ENCODE data around the gene MKRN2OS. TPM values are rescaled to one million over a fixed set of nuclear protein-coding genes. Genes with fewer than 3 reads are reported as not detected.
A peak's percentile ranks its signal among the peaks of the same experiment; 100 is the strongest.

MKRN2OS gene
- total RNA-seq, 1 donor from 2014 or later = not detected

GRCh38 chr3:12559520-12559919, 14.2 kb upstream of the MKRN2OS start:
- Mint-ChIP-seq H3K9me3 (ENCODE audit: low read depth) (no peaks in the 10 kb centered on the region), H3K4me3 (ENCODE audit: unreplicated experiment) (peak overlapping the region; percentile 20), H3K27ac (ENCODE audit: unreplicated experiment) (peak overlapping the region; percentile 49), H3K4me1 (ENCODE audit: low read depth) (peaks cover 72% of the 10 kb centered on the region), H3K27me3 (ENCODE audit: low read depth) (no peaks in the 10 kb centered on the region), H3K36me3 (ENCODE audit: low read depth) (no peaks in the 10 kb centered on the region)
- DNase-seq (ENCODE audit: low spot score) = no peak
- no peak for TF ChIP-seq CTCF (IDR thresholded peaks at IDR 0.05)

- H3K9me3 Mint-ChIP-seq (ENCODE audit: low read depth) = no peaks in the 10 kb centered on the region
- no peaks in the 10 kb centered on the region for H3K27me3 Mint-ChIP-seq (ENCODE audit: low read depth)
- no peaks in the 10 kb centered on the region for H3K36me3 Mint-ChIP-seq (ENCODE audit: low read depth)
- DNase-seq (ENCODE audit: low spot score) = no peak
- H3K4me3 Mint-ChIP-seq (ENCODE audit: unreplicated experiment) = peak overlapping the region; percentile 96
- no peak for TF ChIP-seq CTCF (IDR thresholded peaks at IDR 0.05)
- H3K27ac Mint-ChIP-seq (ENCODE audit: unreplicated experiment) = peak overlapping the region; percentile 91
- H3K4me1 Mint-ChIP-seq (ENCODE audit: low read depth) = peaks cover 66% of the 10 kb centered on the region
Measured at GRCh38 chr3:12558706-12559105, 13.4 kb upstream of the MKRN2OS start.

GRCh38 chr3:12557473-12558100, 12.3 kb upstream of the MKRN2OS start:
- no peak for DNase-seq (ENCODE audit: low spot score)
- Mint-ChIP-seq H3K4me1 (ENCODE audit: low read depth) (peaks cover 56% of the 10 kb centered on the region), H3K36me3 (ENCODE audit: low read depth) (no peaks in the 10 kb centered on the region), H3K27me3 (ENCODE audit: low read depth) (no peaks in the 10 kb centered on the region), H3K27ac (ENCODE audit: unreplicated experiment) (peak overlapping the region; percentile 91), H3K4me3 (ENCODE audit: unreplicated experiment) (peak overlapping the region; percentile 96), H3K9me3 (ENCODE audit: low read depth) (no peaks in the 10 kb centered on the region)
- TF ChIP-seq CTCF (IDR thresholded peaks at IDR 0.05) = no peak

GRCh38 chr3:12556690-12557472, 11.6 kb upstream of the MKRN2OS start, which contains the start of gene MKRN2:
TSS of gene MKRN2 (plus strand) at chr3:12557087. CDS start at chr3:12557151, 64 bp downstream.
- Mint-ChIP-seq H3K9me3 (ENCODE audit: low read depth) (no peaks in the 10 kb centered on the region), H3K4me1 (ENCODE audit: low read depth) (peaks cover 50% of the 10 kb centered on the region), H3K36me3 (ENCODE audit: low read depth) (no peaks in the 10 kb centered on the region), H3K4me3 (ENCODE audit: unreplicated experiment) (peak within 1 kb of the TSS; percentile 96), H3K27ac (ENCODE audit: unreplicated experiment) (peak within 1 kb of the TSS; percentile 98), H3K27me3 (ENCODE audit: low read depth) (no peaks in the 10 kb centered on the region)
- peak; percentile 22 for TF ChIP-seq CTCF (IDR thresholded peaks at IDR 0.05)
- DNase-seq (ENCODE audit: low spot score) = peak; percentile 97

GRCh38 chr3:12556314-12556689, 11.0 kb upstream of the MKRN2OS start:
- Mint-ChIP-seq H3K27me3 (ENCODE audit: low read depth) (no peaks in the 10 kb centered on the region), H3K9me3 (ENCODE audit: low read depth) (no peaks in the 10 kb centered on the region), H3K4me3 (ENCODE audit: unreplicated experiment) (peak overlapping the region; percentile 96), H3K27ac (ENCODE audit: unreplicated experiment) (peak overlapping the region; percentile 98), H3K36me3 (ENCODE audit: low read depth) (no peaks in the 10 kb centered on the region), H3K4me1 (ENCODE audit: low read depth) (peaks cover 46% of the 10 kb centered on the region)
- no peak for DNase-seq (ENCODE audit: low spot score)
- TF ChIP-seq CTCF (IDR thresholded peaks at IDR 0.05) = no peak

Measured in chondrocyte (in vitro differentiated cells).